H1 (cell line): Measurements from ENCODE around the gene HLA-DPB1. TPM values are rescaled to one million over a fixed set of nuclear protein-coding genes. Genes with fewer than 3 reads are reported as not detected.

Experiments
- CHD7 ChIP-seq: fragments of 300-600 bp; sonication (generic); IDR thresholded peaks from 2 replicates; pipeline ENCODE4 v1.7.1; 2012; ENCODE audit warnings: low read length, moderate library complexity, mild to moderate bottlenecking, inconsistent platforms; ENCODE audit not compliant: insufficient replicate concordance
- CTBP2 ChIP-seq: IDR thresholded peaks from 2 replicates; pipeline ENCODE4 v1.7.0; 2011; ENCODE audit warnings: borderline replicate concordance, mild to moderate bottlenecking, moderate library complexity, mixed read lengths, low read length; ENCODE audit not compliant: insufficient read depth, insufficient read length
- TBP ChIP-seq: IDR thresholded peaks from 2 replicates; pipeline ENCODE4 v1.6.1; 2011; ENCODE audit warnings: low read depth, low read length, improper control_type of control experiment
- YY1 ChIP-seq: IDR thresholded peaks from 2 replicates; pipeline ENCODE4 v1.6.1; 2011; ENCODE audit warnings: low read depth, mild to moderate bottlenecking, low read length
- polyA plus RNA-seq, 7 experiments: library from polyadenylated mRNA; depleted of rRNA in 3 of 7; stranded (reverse) in 5 of 7; unstranded in 2 of 7; fragments of >200 nt in 5 of 7; fragments of 200-250 nt in 2 of 7; gene quantifications; 1 replicate in 5 of 7; 2 replicates in 1 of 7; 4 replicates in 1 of 7; pipeline versions ENCODE4 v1.2.1 to v1.2.3, GENCODE V29; 2011 to 2013; ENCODE audit warnings: missing spikeins in 2 of 7, mixed read lengths in 2 of 7
- total RNA-seq: library from RNA; stranded (reverse); fragmentation: NEBNext Ultra II Directional; extraction: Animal tissue kit (Norgen Biotek cat#: 25700); gene quantifications from 2 replicates; pipeline ENCODE4 v1.2.1, GENCODE V29; 2021

The HLA-DPB1 gene
- total and polyA plus RNA-seq, 2 of the 8 experiments (the other 6 are each of a cell fraction or from before 2014, with no cell fraction given), result 32.3 to 58.8 TPM

GRCh38 chr6:33088258-33088930 is 12.6 kb downstream of the HLA-DPB1 start (continued):
- no peak for TF ChIP-seq CHD7
- no peak for TF ChIP-seq YY1
- TF ChIP-seq TBP, result no peak
- no peak for TF ChIP-seq CTBP2
